Hematopoietic multipotent progenitor cell treated with erythropoietin and hydrocortisone succinate and interleukin-3 and kit ligand, for 8 days (in vitro differentiated cells): ENCODE data around the gene GPS1.

ENCODE experiments used
- DNase-seq: peaks from one replicate; pipeline ENCODE4 v3.0.0-alpha.2; 2015

The GPS1 gene

GRCh38 chr17:82061047-82061925 lies 9.6 kb downstream of the GPS1 start:
- no peak for DNase-seq

DNA sequence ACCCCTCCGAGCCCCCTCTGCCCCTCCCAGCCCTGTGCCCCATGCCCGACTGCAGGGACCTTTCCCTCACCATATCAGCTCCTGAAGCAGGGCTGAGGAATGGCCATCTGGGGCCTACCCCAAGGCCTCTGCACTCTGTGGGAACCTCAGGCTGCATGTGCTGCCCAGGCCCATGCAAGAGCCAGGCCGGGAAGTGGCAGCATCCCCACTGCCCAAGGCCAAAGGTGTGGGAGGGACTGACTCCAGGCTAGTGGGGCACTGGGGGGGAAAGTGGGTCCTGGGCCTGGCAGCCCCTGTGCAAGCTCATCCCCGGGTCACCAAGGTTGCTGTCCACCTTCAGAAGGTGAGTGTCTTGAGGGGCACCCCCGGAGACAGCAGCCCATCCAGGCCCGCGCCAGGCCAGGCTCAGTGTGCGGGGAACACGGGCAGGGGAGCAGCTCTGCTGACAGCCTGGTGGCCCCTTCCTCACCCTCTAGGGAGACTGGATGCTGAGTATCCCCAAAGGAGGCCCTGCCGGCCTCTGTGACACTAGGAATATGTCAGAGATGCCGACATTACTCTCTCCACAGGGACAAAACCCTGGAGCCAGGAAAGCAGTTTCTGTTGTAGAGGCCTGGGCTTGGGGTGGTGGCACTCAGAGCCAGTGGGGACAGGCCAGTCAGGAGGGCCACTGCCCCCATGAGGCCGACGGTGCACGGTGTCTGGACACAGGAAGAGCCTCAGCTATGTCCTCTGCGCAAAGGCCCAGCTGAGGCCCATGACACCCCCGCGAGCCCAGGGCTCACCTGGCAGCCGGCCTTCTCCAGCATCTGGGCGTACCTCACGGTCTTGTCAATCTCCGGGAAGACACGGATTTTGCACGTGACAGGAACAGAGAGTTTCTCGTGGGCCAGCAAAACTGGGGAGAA lies 10.6 kb downstream of the GPS1 start:
- DNase-seq, result no peak

DNA sequence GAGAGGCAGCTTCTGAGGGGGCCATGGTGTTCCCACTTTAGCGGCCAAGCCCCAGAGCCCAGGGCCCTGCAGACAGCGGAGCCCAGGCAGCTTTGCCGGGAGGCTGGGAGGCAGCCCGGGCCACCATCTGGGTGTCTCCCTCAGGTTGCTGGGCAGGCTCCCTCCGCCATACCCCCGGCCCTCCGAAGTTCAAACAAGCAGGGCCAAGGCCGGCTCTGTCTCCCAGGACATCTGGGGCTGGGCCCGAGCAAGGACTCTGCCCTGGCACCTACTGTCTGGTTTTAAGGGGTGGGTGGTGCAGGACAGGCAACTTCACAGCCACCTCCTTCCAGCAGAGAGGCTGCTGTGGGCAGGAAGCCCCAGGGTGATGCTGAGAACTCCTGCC lies 11.3 kb downstream of the GPS1 start:
- no peak for DNase-seq

DNA sequence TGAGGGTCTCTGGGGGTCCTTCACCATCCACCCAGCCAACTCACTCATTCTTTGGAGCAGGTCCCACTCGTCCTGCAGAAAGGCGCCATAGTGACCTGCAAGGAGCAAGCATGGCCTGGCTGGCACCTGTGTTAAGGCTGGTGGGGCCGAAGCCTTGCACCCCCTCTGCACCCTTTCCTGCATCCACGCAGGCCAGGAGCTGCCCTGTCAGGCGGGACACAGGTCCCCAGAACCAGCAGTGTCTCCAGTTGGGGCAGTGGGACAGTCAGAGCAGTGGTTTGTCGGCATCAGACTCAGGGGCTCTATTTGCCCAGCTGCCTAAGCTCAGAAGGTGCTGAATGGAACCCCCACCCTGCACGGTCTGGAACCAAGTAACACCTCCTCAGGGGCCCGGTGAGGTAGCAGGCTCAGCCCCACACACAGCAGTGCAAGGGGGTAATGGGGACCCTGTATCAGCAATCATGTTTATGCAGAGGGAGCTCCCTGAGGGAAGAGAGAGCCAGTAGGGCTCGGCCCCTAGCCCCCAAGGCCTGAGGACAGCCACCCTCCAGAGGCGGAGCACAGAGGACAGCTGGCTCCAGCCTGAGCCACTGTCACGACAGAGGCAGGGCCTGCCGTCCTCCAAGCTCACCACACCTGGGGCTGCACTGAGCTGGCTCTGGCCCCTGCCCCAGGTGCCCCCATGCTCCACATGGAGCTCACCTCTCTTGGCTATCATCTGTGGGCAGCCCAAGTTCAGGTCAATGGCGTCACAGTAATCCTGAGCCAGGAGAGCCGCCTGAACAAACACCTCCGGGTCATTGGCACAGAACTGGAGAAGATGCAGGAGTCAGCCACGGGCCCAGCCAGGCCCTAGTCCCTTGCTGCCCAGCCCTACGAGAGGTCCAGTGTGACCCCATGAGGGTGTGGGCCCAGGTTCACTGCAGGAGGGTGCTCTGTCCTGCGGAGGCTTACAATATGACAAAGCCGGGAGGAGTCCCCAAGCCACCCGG lies 12.0 kb downstream of the GPS1 start:
- DNase-seq, result no peak

DNA sequence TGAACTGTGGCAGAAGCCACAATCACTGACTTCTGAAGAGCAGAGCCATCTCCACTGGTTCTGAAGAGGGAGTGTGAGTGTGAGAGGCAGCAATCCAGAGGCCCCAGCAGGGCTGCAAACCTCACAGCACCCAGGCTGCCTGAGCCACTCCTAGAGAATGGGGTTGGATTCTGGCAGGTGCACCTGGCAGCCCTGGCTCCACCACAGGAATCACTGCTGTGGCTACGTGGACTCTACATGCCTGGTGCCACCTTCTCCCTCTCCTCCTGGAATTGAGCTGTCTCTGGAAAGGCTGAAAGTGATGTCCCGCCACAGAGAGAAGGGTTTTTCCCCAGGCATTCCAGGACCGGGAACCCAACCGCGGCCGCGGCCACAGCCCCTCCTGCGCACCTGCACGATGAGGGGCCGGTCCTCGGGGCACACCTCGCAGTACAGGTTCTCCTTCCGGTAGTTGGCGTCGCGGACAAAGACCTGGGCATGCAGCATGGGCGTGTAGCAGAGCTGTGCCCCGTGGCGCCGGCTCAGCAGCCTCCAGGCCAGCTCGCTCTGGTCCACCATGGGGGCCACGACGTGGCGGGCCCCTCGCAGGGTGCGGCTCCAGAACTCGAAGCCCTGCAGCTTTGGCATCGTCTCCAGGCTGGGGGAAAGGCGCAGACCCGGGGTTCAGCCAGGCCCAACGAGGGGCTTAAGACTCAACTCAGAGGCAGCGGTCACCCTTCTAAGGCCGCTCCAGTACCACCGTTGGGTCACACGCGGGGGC lies 12.9 kb downstream of the GPS1 start:
- no peak for DNase-seq

GRCh38 chr17:82065193-82065637 lies 13.5 kb downstream of the GPS1 start:
- no peak for DNase-seq

DNA sequence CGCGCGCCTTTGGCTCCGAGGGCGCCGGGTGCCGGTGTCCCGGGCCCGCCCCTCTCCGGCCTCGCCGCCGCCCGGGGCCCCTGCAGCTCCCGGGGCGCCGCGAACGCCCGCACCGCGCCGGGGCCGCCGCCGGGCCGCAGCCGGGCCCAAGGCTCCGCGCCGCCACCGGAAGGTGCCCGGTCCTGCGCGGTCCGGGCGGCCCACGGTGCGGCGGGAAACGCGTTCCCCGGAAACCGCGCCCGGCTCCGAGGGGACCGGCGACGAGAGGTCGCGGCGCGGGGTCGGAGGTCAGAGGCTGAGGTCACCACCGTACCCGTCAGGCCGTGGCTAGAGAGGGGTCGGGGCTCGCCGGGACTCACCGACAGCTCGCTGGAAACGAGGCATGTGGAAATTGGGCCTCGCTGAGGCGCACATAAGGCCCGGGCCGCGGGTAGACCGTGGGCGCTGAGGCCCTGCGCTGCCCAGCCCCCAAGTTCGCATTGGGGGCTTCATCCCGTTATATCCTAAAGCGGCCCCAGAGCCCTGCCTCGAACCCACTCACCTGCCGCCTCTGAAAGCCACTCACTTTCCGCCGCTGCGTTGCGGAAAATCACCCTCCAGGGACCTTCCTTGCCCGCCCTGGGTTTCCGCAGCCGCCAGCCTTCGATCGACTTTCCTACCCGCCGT lies 14.1 kb downstream of the GPS1 start, which contains the start of gene DUS1L:
Gene DUS1L (minus strand): TSS at position 167 of the 666 bp plus-strand sequence. CDS start 745 bp downstream, outside the sequence.
- DNase-seq, result peak; percentile 55

- DNase-seq, result no peak
These were observed 18.9 kb downstream of the GPS1 start for GRCh38 chr17:82070611-82071010.

DNA sequence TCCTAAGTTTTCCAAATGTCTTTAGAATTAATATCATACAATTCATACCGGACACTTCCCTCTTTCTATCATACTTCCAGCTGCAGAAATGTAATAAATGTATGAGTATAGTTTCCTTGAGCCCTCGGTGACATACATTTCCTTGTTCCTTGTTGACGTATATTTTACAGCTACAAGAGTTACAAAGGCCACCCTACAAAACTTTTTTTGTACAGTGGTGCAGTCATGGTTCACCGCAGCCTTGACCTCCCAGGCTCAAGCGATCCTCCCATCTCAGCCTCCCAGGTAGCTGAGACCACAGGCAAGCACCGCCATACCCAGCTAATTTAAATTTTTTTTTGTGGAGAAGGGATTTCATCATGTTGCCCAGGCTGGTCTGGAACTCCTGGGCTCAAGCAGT lies 21.1 kb downstream of the GPS1 start:
- no peak for DNase-seq

GRCh38 chr17:82073446-82073845 lies 21.7 kb downstream of the GPS1 start:
- DNase-seq, result no peak

- peak; percentile 34 for DNase-seq
These were observed 24.5 kb downstream of the GPS1 start for GRCh38 chr17:82076018-82076784.

DNA sequence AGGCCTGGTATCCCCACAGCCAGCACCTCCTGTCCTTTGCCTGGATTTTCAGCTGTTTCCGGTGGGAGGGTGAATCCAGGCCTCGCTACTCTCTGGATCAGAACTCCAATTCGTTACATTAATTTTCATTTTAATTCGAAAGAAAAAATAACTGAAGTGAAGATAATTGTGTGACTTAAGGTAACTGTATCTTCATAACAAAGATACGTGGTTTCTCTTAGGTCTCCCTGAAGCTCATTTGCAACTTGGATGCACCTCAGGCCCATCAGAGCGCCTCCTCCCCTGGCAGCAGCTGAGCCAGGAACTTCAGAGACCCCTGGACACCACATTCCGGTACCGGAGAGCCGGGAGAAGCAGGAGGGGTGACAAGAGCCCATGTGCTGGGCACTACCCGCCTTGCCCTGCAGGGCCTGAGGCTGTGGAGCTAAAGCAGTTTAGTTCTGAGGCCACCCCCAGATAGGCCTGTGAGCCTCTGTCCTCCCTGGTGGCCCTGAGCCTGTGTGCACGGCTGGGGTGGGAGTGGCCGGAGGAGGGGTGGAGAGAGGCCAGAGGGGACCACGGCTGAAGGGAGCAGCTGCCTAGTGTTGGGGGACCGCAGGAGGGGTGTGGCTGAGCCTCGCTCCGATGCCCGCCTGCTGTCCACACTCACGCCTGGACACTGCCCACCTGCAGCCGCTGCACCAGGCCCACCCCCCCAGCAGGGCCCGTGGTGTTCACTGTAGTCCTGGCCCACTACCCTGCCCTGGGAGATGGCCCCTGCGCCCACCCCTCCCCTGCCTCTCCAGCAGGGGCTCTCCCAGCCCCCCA lies 25.3 kb downstream of the GPS1 start:
- DNase-seq, result no peak

DNA sequence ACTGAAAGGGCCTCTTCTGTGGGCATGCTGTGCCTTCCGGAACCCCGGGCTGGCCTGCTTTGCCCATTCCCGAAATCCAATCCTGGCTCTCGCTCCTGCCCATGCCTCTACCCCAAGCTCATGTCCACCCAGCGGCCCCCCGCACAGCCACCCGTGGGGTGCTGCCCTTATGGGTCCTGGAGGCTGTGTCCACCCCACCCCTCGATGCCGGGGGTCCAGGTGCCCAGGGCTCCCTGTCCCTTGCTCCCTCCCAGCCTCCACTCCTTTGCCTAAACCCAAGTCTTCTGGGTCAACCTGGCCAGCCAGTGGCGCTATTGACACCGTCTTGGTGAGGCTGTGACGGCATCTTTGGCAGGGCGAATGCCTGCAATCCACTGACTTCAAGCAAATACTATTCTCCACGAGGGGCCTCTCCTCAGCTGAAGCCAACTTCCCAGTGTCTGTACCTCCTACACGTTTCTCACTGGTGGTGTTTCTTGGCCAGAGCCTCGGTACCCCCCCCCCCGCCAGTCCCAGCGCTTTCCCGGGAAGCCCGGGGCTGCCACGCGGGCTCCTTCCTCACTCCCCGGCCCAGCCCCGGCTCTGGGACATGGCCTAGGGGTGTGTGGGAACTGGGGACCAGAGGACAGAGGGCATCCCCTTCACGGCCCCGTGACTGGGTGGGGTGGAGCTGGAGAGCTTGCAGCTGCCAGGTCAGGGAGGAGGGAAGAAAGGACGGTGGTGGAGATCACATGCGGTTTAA lies 26.1 kb downstream of the GPS1 start:
- no peak for DNase-seq

- no peak for DNase-seq
These were observed 26.7 kb downstream of the GPS1 start for GRCh38 chr17:82078433-82078832.

GRCh38 chr17:82079001-82079677 lies 27.4 kb downstream of the GPS1 start:
- no peak for DNase-seq

DNA sequence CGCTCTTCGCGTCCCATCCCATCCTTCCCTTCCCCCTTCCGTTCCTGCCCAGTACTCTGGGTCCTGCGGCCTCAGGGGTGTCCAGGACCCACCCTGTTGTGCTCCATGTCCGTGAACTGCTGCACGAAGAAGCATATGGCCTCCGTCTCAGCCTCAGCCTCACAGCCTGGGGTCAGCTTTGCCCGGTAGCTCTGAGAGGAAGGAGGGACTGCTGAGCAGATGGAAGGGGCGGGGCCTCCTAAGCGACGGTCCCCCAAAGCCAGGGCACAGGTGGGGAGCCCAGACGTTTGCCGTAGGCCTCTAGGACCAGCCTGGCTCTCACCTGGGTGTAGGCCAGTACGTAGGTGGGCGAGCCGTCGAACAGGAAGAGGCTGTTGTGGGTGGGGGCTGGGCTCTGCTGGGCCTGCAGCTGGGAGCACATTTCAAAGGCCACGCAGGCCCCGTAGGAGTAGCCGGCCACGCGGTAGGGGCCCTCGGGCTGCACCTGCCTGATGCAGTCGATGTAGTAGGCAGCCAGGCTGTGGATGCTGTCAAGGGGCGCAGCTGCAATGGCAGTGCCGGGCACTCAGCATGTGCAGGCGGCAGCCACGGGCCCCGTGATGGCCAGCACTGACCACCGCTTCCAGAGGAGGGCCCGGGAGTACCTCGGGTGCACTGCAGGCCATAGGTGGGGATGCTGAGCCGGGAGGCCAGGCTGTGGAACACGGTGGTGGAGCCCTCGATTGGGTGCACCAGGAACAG lies 28.5 kb downstream of the GPS1 start:
- DNase-seq, result no peak

- DNase-seq, result no peak
These were observed 29.2 kb downstream of the GPS1 start for GRCh38 chr17:82080789-82081464.
